ENCODE data around the gene TRIM31. TPM values are rescaled to one million over a fixed set of nuclear protein-coding genes. Genes with fewer than 3 reads are reported as not detected.
A peak's percentile ranks its signal among the peaks of the same experiment; 100 is the strongest.

TRIM31 gene
- total and polyA plus RNA-seq, 2 donors from 2014 or later = 0.22 to 0.26 TPM

- peak overlapping the region in 1 of 3 donors; percentile 30 for H3K9ac ChIP-seq (ENCODE audit: low read length in 3 of 3)
- peaks cover 0 to 18% (median 2%) of the 10 kb centered on the region in 3 donors for H3K4me1 ChIP-seq (ENCODE audit: control insufficient read depth in 2 of 3, insufficient read depth in 2 of 3, low read depth in 1 of 3, low read length in 3 of 3)
- TF ChIP-seq CTCF (IDR thresholded peaks at IDR 0.05; ENCODE audit: borderline replicate concordance, extremely low read depth, insufficient read depth) = no peak
- no peaks in the 10 kb centered on the region for H3K9me3 ChIP-seq (ENCODE audit: control insufficient read depth in 2 of 3, insufficient read depth in 1 of 3, low read length in 3 of 3)
- H3K27ac ChIP-seq (ENCODE audit: low read depth in 2 of 2, low read length in 2 of 2) = peak overlapping the region; percentile 12 to 59
- DNase-seq = no peak
- intact Hi-C loops (cut with DNase I) = no loop called here
- H3K36me3 ChIP-seq (ENCODE audit: control insufficient read depth in 2 of 3, insufficient read depth in 3 of 3, low read length in 3 of 3) = no peaks in the 10 kb centered on the region
- no peaks in the 10 kb centered on the region for H3K27me3 ChIP-seq (ENCODE audit: control insufficient read depth, insufficient read depth, low read length)
- no peak overlapping the region for H3K4me3 ChIP-seq (ENCODE audit: low read length in 3 of 3)
- FAIRE-seq = no peak
Observed at GRCh38 chr6:30155520-30156261, 42.8 kb upstream of the TRIM31 start.

- intact Hi-C loops (cut with DNase I) = no loop called here
- TF ChIP-seq CTCF (IDR thresholded peaks at IDR 0.05; ENCODE audit: borderline replicate concordance, extremely low read depth, insufficient read depth) = no peak
- FAIRE-seq = no peak
- Histone ChIP-seq H3K4me3 (ENCODE audit: low read length in 3 of 3) (no peak overlapping the region), H3K9me3 (ENCODE audit: control insufficient read depth in 2 of 3, insufficient read depth in 1 of 3, low read length in 3 of 3) (no peaks in the 10 kb centered on the region), H3K27me3 (ENCODE audit: control insufficient read depth, insufficient read depth, low read length) (no peaks in the 10 kb centered on the region), H3K27ac (ENCODE audit: low read depth in 2 of 2, low read length in 2 of 2) (peak overlapping the region in 1 of 2 donors; percentile 68), H3K36me3 (ENCODE audit: control insufficient read depth in 2 of 3, insufficient read depth in 3 of 3, low read length in 3 of 3) (no peaks in the 10 kb centered on the region), H3K4me1 (ENCODE audit: control insufficient read depth in 2 of 3, insufficient read depth in 2 of 3, low read depth in 1 of 3, low read length in 3 of 3) (peaks cover 0 to 18% (median 2%) of the 10 kb centered on the region in 3 donors), H3K9ac (ENCODE audit: low read length in 3 of 3) (peak overlapping the region in 1 of 3 donors; percentile 30)
- DNase-seq = peak in 2 of 5 donors; percentile 13 to 52
Observed at GRCh38 chr6:30154709-30155519, 42.0 kb upstream of the TRIM31 start.

GRCh38 chr6:30154061-30154460 lies 41.2 kb upstream of the TRIM31 start:
- no peak overlapping the region for H3K4me3 ChIP-seq (ENCODE audit: low read length in 3 of 3)
- TF ChIP-seq CTCF (IDR thresholded peaks at IDR 0.05; ENCODE audit: borderline replicate concordance, extremely low read depth, insufficient read depth) = no peak
- intact Hi-C loops (cut with DNase I) = no loop called here
- no peak overlapping the region for H3K9ac ChIP-seq (ENCODE audit: low read length in 3 of 3)
- no peaks in the 10 kb centered on the region for H3K36me3 ChIP-seq (ENCODE audit: control insufficient read depth in 2 of 3, insufficient read depth in 3 of 3, low read length in 3 of 3)
- FAIRE-seq (no peak), DNase-seq (no peak)
- H3K9me3 ChIP-seq (ENCODE audit: control insufficient read depth in 2 of 3, insufficient read depth in 1 of 3, low read length in 3 of 3) = no peaks in the 10 kb centered on the region
- H3K4me1 ChIP-seq (ENCODE audit: control insufficient read depth in 2 of 3, insufficient read depth in 2 of 3, low read depth in 1 of 3, low read length in 3 of 3) = peaks cover 0 to 18% (median 2%) of the 10 kb centered on the region in 3 donors
- no peaks in the 10 kb centered on the region for H3K27me3 ChIP-seq (ENCODE audit: control insufficient read depth, insufficient read depth, low read length)
- H3K27ac ChIP-seq (ENCODE audit: low read depth in 2 of 2, low read length in 2 of 2) = no peak overlapping the region

Measured in kidney (tissue), 14 donors.